Measurements from ENCODE around the gene SMCHD1.
"Not testable (repeated sequence)": the region's sequence is repeated elsewhere in the genome, so short reads cannot be mapped to it uniquely, and the experiment has no call there.

The SMCHD1 gene

DNA sequence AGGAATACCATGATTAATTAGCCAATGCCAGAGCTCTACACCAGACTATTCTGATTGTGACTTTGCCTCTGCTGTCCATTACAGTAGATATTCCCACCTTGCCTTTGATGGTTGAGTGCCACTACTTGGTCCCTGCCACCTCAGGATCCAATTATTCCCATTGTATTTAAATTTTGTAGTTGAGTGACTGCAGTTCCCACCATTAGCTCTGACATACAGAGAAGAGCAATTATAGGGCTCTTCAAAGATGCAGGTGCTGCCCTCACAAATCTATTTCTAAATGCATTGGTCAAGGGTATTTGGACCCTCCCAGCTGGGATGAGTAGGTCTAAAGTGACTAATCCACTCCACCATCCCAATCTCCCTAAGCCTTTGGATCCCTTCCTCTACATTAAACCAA, 181.8 kb downstream of the SMCHD1 start:
- H3K9me3 Mint-ChIP-seq = peaks cover 13% of the 10 kb centered on the region
- not testable (repeated sequence) for H3K27me3 Mint-ChIP-seq; H3K27ac Mint-ChIP-seq; H3K36me3 Mint-ChIP-seq (ENCODE audit: low read depth); H3K4me1 Mint-ChIP-seq (ENCODE audit: low read depth); H3K4me3 Mint-ChIP-seq

DNA sequence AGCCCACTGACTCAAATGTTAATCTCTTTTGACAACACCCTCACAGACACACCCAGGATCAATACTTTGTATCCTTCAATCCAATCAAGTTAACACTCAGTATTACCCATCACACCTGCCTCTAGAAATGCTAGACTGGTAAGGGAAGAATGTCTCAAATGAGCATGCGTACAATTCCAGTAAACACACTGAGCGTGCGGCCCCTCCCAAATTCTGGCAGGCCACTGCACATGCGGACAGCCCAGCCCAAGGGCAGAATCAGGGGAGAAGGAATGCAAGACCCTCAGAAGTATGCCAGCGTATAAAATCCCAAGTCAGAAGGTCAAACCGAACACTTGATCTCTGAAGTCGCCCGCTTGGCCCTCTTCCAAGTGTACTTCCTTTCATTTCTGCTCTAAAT, 183.7 kb downstream of the SMCHD1 start:
- Mint-ChIP-seq H3K27me3 (peaks cover 3% of the 10 kb centered on the region), H3K4me3 (no peak overlapping the region), H3K36me3 (ENCODE audit: low read depth) (no peaks in the 10 kb centered on the region), H3K9me3 (peaks cover 13% of the 10 kb centered on the region), H3K27ac (no peak overlapping the region), H3K4me1 (ENCODE audit: low read depth) (no peaks in the 10 kb centered on the region)

DNA sequence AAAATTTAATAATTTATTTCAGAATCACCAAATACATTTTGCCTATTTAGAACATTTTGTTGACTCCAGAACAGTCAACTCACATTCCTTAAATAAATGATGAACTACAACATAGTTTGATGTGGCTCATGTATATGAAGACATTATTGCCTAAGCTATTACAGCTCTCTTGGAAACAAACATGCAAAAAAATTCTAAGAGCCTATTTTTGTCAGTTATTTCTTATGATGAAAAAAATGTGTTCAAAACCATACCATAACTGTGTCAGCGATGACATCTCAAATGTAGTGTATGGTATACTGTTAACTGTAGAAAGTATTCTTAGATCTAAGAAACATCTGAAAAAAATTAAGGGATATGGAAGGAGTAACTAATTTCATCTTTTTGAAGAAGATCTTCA, 185.0 kb downstream of the SMCHD1 start:
- Mint-ChIP-seq H3K9me3 (peaks cover 13% of the 10 kb centered on the region), H3K4me1 (ENCODE audit: low read depth) (no peaks in the 10 kb centered on the region), H3K4me3 (no peak overlapping the region), H3K36me3 (ENCODE audit: low read depth) (no peaks in the 10 kb centered on the region), H3K27me3 (peaks cover 10% of the 10 kb centered on the region), H3K27ac (no peak overlapping the region)

DNA sequence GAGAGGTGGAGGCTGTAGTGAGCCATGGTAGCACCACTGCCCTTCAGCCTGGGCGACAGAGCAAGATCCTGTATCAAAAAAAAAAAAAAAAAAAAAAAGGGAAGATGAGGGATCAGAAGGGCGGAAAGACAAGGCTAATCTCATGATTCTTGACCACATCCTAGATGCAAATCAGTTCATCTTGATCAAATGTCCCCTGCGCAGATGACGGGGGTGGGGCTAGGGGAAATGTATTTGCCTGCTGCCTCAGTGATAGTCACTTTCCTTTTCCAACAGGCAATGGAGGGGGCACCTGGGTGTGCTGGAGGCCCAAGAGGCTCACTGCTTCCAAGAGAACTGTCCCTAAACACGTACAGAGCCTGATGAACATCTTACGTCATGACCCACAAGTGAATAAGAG, 187.6 kb downstream of the SMCHD1 start:
- peaks cover 19% of the 10 kb centered on the region for H3K27me3 Mint-ChIP-seq
- no peaks in the 10 kb centered on the region for H3K36me3 Mint-ChIP-seq (ENCODE audit: low read depth)
- H3K9me3 Mint-ChIP-seq = peaks cover 5% of the 10 kb centered on the region
- no peak overlapping the region for H3K27ac Mint-ChIP-seq
- H3K4me1 Mint-ChIP-seq (ENCODE audit: low read depth) = peaks cover 13% of the 10 kb centered on the region
- no peak overlapping the region for H3K4me3 Mint-ChIP-seq

DNA sequence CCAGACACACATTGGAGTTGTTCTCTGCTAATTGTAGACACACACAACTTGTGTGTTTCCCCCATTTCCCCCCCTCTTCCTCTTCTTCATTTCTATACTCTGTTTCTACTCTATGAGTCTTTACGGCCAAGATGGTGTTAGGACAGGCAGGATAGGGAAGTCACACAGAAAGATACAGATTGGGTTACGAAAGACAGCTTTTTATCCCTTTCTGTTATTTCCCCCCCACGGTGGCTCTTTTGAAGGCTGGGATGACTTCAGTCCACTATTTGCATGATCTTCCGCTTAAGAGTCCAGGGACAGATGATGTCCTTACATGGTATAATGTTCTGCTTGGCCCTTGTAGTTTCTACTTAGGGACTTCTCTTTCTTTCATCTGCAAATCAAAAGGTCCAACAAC, 189.6 kb downstream of the SMCHD1 start:
- Mint-ChIP-seq H3K4me3 (no peak overlapping the region), H3K36me3 (ENCODE audit: low read depth) (no peaks in the 10 kb centered on the region), H3K27me3 (peaks cover 37% of the 10 kb centered on the region), H3K9me3 (no peaks in the 10 kb centered on the region), H3K27ac (no peak overlapping the region), H3K4me1 (ENCODE audit: low read depth) (peaks cover 29% of the 10 kb centered on the region)

DNA sequence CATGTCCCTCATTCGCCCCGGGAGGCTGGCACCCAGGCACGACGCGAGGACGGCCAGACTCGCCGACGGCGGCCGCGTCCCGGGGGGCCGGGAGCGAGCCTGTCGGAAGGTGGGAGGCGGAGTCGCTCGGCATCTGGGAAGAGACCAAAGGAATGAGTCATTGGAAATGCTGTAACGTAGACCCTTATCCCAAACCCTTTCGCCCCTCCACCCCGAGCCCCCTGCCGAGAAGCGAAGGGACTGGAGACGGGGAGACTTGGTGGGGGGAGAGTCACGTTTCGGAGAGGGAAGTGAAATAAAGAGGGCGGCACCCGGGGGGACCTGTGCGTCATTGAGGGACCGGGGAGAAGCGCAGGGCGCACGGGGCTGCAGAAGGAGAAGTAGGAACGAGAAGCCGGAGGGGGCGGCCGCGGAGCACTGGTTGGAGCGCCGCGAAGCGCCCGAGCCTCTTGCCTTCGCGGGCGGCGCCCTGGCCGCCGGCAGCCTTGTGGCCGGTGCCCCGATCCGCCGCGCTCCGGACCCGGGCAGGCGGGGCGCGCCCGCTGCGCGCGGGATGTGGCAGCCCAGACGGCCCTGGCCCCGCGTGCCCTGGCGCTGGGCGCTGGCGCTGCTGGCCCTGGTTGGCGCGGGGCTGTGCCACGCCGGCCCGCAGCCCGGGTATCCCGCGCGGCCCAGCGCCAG, 191.2 kb downstream of the SMCHD1 start, which contains the start of gene EMILIN2:
TSS of gene EMILIN2 (plus strand) at position 371 of the 681 bp plus-strand sequence. CDS start at position 554, 183 bp downstream.
- peak within 1 kb of the TSS; percentile 7 for H3K27ac Mint-ChIP-seq
- no peaks in the 10 kb centered on the region for H3K9me3 Mint-ChIP-seq
- H3K36me3 Mint-ChIP-seq (ENCODE audit: low read depth) = no peaks in the 10 kb centered on the region
- H3K4me1 Mint-ChIP-seq (ENCODE audit: low read depth) = peaks cover 38% of the 10 kb centered on the region
- peak within 1 kb of the TSS; percentile 84 for H3K4me3 Mint-ChIP-seq
- H3K27me3 Mint-ChIP-seq = peaks cover 45% of the 10 kb centered on the region

DNA sequence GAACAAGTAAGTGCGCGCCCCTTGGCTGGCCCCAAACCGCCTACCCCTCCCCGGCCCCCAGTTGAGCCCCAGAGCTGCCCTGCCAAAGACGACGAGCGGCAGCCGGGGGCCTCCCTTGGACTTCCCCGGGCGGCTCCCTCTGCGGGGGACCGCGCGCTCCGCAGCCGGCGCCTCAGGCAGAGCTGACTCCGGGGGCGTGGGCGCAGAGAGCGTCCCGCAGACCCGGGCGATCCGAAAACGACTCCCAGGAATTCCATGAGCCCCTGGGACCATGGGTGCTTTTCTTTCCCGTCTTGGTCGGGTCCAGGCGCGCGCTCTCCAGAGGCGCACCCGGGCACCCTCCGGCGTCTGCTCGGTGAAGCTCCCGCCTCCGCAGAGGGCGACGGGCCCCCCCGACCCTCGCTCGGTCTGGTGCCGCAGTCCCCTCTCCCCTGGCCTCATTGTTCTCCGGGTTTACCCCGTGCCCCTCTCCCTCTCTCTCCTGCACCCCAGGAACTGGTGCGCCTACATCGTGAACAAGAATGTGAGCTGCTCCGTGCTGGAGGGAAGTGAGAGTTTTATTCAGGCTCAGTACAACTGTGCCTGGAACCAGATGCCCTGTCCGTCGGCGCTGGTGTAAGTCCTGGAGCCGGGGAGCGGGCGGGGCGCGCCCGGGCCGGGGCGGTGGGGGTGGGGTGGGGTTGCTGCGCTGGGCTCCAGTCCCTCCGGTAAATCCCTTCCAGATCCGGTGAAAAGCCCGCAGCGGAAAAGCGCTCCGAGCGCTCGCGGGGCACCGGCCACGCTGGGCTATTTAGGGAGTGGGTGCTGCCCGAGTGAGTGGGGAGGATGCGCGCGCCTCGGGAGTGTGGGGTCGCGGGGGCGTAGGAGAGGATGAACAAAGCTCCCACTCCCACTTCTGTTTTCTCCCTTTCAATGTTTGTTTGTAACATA, 192.1 kb downstream of the SMCHD1 start:
- Mint-ChIP-seq H3K4me1 (ENCODE audit: low read depth) (peaks cover 38% of the 10 kb centered on the region), H3K9me3 (no peaks in the 10 kb centered on the region), H3K27me3 (peaks cover 45% of the 10 kb centered on the region), H3K4me3 (peak overlapping the region; percentile 84), H3K27ac (peak overlapping the region; percentile 26), H3K36me3 (ENCODE audit: low read depth) (no peaks in the 10 kb centered on the region)

DNA sequence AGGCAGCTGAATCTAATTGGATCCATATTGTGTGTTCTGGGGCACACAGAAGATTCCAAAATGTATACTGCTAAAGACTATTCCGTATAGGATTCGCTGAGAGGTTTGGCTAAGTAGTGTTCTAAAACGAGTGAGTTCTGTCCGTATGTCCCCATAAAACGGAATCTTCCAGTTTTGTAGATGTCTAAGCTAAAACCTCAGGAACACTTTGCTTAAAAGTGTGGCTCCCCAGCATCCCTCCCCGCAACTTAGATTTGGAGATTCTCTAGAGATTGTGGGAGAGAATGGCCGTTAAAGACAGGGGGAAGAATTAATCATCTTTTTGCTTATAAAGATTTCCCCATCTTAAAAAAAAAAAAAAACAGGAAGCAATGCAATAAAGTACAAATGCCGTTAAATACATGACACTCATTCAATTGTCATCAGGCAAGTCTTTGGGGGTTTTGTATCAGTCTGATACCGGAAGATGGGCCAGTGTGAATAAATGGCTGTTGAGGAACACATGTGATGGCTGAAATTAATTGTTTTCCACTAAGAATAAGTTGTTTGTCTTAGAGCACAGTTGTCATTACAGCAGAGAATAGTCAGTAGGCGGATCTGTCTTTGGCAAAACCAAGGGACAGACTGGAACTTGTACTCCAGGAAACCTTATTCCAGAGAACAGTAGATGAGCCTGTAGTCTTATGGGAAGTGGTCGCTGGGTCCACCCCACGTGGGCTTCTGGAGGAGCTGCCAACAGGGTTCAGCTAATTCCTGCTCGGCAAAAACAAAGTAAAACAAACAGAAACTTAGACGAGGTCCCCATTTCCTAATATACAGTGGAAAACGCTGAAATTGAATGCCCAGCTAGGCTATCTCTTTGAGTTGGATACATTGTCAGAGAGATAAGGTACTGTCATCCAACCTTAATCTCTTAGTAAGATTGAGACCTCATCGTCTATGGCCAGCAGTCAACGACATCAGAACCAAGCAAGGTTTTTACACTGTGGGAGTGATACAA, 193.0 kb downstream of the SMCHD1 start:
- Mint-ChIP-seq H3K27me3 (peaks cover 46% of the 10 kb centered on the region), H3K27ac (peak overlapping the region; percentile 26), H3K9me3 (no peaks in the 10 kb centered on the region), H3K4me1 (ENCODE audit: low read depth) (peaks cover 38% of the 10 kb centered on the region), H3K4me3 (peak overlapping the region; percentile 84), H3K36me3 (ENCODE audit: low read depth) (no peaks in the 10 kb centered on the region)

DNA sequence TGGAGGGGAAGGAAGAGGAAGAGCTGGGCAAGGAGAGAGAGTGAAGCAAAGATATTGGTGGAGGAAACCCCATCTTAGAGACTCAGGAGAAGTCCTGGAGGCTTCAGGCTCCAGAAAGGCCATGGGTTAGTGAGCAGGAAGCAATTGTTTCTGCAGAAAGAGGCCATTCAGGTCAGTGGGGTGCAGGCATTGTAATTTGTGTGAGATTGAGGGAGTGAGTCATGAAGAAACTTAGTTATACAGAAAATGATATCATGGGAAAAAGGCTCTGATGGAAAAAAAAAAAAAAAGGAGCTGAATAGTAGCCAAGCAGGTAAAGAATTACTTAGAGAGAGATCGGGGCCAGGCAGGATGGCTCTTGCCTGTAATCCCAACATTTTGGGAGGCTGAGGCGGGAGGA, 195.3 kb downstream of the SMCHD1 start:
- Mint-ChIP-seq H3K4me1 (ENCODE audit: low read depth) (peaks cover 38% of the 10 kb centered on the region), H3K4me3 (no peak overlapping the region), H3K27me3 (peaks cover 38% of the 10 kb centered on the region), H3K36me3 (ENCODE audit: low read depth) (no peaks in the 10 kb centered on the region), H3K27ac (peak overlapping the region; percentile 46), H3K9me3 (no peaks in the 10 kb centered on the region)

DNA sequence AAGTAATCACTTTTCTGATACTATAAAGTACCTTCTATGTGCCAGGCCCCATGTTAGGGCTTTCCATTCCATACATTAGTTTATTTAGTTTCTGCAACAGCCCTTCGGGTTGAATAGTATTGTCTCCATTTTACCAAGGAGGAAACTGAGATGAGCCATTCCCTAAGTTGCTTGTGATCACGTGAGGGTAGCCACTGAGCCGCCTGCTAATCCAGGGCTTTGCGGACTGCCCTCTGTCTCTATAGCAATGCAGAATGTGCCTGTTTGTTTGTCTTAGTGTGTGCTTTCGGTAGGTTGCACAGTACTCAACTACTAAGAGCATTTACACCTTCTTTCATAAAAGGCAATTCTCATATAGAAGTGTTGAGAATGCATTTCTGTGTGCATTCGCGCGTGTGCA, 196.2 kb downstream of the SMCHD1 start:
- no peaks in the 10 kb centered on the region for H3K9me3 Mint-ChIP-seq
- H3K4me1 Mint-ChIP-seq (ENCODE audit: low read depth) = peaks cover 32% of the 10 kb centered on the region
- H3K27me3 Mint-ChIP-seq = peaks cover 33% of the 10 kb centered on the region
- H3K4me3 Mint-ChIP-seq = no peak overlapping the region
- no peaks in the 10 kb centered on the region for H3K36me3 Mint-ChIP-seq (ENCODE audit: low read depth)
- no peak overlapping the region for H3K27ac Mint-ChIP-seq

DNA sequence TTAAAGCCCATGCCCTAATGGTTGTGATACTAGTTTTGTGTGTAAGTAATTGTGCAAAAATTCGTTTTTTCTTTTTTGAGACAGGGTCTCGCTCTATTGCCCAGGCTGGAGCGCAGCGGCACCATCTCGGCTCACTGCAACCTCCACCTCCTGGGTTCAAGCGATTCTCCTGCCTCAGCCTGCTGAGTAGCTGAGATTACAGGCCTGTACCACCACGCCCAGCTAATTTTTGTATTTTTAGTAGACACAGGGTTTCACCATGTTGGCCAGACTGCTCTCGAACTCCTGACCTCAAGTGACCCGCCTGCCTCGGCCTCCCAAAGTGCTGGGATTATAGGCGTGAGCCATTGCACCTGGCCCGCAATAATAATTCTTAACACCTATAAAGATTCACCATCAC, 196.9 kb downstream of the SMCHD1 start:
- H3K4me1 Mint-ChIP-seq (ENCODE audit: low read depth) = peaks cover 32% of the 10 kb centered on the region
- not testable (repeated sequence) for H3K4me3 Mint-ChIP-seq; H3K36me3 Mint-ChIP-seq (ENCODE audit: low read depth); H3K9me3 Mint-ChIP-seq; H3K27ac Mint-ChIP-seq
- H3K27me3 Mint-ChIP-seq = peaks cover 33% of the 10 kb centered on the region

DNA sequence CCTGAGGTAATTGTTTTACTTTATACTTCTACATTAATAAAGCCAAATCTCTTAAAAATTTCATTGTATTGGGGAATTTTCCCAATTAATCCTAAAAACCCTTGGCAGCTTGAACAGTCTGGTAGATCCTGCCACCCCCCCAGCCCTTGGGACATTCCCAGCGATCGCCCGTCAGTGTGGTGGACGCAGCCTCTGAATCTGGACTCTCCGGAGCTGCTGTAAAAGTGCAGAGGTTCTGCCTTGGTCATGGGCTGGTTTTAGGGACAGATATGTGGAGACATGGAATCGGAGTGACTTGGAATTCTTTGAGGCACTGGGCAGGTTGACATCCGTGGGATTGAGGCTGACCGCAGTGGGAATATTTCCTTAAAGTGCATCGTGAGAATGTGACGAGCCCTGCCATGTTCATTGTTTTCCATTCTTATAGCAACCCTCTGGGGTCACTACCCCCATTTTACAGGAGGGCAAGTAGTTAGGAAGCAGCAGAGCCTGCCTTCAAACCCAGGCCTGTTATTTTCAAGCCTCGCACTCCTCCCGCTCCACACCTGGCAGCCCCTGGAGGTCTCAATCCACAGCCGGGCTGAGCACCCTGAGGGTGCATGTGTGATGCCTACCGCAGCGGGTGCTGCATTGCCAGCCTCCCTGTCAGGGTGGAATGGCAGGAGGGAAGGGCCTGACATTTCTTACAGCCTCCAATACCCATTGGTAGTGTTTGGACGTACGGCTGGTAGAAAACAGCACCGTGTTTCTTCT, 197.8 kb downstream of the SMCHD1 start:
- Mint-ChIP-seq H3K36me3 (ENCODE audit: low read depth) (no peaks in the 10 kb centered on the region), H3K4me1 (ENCODE audit: low read depth) (peaks cover 24% of the 10 kb centered on the region), H3K27ac (no peak overlapping the region), H3K27me3 (peaks cover 28% of the 10 kb centered on the region), H3K4me3 (no peak overlapping the region), H3K9me3 (no peaks in the 10 kb centered on the region)

DNA sequence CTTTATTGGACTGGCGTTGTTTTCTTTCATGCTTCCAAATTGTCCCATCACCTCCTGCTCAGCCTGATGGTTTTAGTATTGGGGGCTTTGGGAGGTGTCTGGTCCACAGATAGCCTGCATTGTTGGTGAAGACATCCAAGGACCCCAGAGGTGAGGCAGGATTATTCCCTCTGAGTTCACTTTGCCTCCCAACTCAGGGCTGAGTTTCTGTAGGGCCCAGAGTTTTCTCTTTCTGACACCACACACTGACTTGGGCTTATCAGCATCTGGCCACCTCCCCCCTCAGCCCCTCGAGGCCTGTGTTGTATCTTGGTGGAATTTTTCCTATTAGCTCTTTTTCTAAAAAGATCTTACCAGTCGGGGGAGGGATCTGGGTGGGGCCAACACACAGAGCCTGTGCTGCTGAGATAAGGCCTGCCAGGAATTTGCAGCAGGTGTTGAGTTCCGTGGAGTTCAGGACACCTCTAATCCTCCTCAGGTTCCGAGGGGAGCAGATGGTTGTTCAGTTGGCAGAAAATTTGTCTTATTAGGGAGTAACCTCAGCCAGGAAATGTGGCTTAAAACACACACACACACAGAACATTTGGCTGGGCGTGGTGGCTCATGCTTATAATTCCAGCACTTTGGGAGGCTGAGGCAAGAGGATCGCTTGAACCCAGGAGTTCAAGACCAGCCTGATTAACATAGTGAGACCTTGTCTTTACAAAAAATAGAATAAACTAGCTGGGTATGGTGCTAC, 198.6 kb downstream of the SMCHD1 start:
- Mint-ChIP-seq H3K4me1 (ENCODE audit: low read depth) (peaks cover 16% of the 10 kb centered on the region), H3K9me3 (no peaks in the 10 kb centered on the region), H3K36me3 (ENCODE audit: low read depth) (no peaks in the 10 kb centered on the region), H3K27me3 (peaks cover 21% of the 10 kb centered on the region), H3K4me3 (no peak overlapping the region), H3K27ac (no peak overlapping the region)

Data from stimulated activated naive CD8-positive, alpha-beta T cell treated with anti-CD3 and anti-CD28 coated beads, Interleukin-15, Interleukin-2, amounts not matched to agents 100 ng/mL and 50 ng/mL, for 24 hours (primary cell).